ENCODE data around the gene ARID5B. TPM values are rescaled to one million over a fixed set of nuclear protein-coding genes. Genes with fewer than 3 reads are reported as not detected.

The ARID5B gene
- total RNA-seq, 1 experiment from 2014 or later: 0.04 TPM

DNA sequence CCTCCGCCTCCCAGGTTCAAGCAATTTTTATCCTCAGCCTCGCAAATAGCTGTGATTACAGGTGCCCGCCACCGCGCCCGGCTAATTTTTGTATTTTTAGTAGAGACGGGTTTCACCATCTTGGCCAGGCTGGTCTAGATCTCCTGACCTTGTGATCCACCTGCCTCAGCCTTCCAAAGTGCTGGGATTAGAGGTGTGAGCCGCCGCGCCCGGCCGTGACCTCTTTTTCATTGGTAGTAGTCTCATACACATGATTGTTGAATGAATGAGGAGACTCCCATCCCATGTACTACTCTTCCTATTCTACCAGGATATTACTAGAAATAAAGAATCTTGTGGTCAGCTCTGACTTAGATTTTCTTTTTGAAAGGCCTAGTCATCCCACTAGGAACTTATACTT lies 56.8 kb downstream of the ARID5B start:
- H3K36me3 Mint-ChIP-seq (ENCODE audit: insufficient read depth in 1 of 3, low read depth in 3 of 3): no peaks in the 10 kb centered on the region; a peak in 1 of 7 replicates
- Histone ChIP-seq H2BK5ac (ENCODE audit: insufficient read length, low read length) (no peak overlapping the region), H3T11ph (ENCODE audit: low read length) (no peak overlapping the region), H4K8ac (replicated peaks; ENCODE audit: insufficient read length, low read depth, low read length) (no peak overlapping the region), H2BK120ac (ENCODE audit: low read depth, low read length, poor library complexity, severe bottlenecking) (no peak overlapping the region), H3K23me2 (ENCODE audit: insufficient read length, low read depth, low read length, poor library complexity, severe bottlenecking) (no peaks in the 10 kb centered on the region), H4K5ac (ENCODE audit: insufficient read length, low read depth, low read length) (no peak overlapping the region), H3K56ac (ENCODE audit: insufficient read length, low read depth, low read length) (no peak overlapping the region), H2BK20ac (ENCODE audit: low read depth, low read length, poor library complexity, severe bottlenecking) (no peak overlapping the region), H3K9ac (ENCODE audit: extremely low read depth, insufficient read length, low read length) (no peak overlapping the region), H3K27me3 (ENCODE audit: insufficient read depth, low read length) (no peaks in the 10 kb centered on the region), H3K18ac (ENCODE audit: insufficient read length, low read depth, low read length) (no peak overlapping the region), H4K20me1 (ENCODE audit: control insufficient read depth, insufficient read depth, insufficient read length) (no peaks in the 10 kb centered on the region), H3K4me2 (ENCODE audit: insufficient read depth, insufficient read length, low read length) (no peak overlapping the region), H3K23ac (ENCODE audit: insufficient read length, low read depth, low read length) (no peak overlapping the region), H3K14ac (ENCODE audit: insufficient read depth, low read length) (no peak overlapping the region), H4K91ac (ENCODE audit: insufficient read length, low read depth, low read length) (no peak overlapping the region), H3K79me2 (ENCODE audit: insufficient read depth, low read length) (no peaks in the 10 kb centered on the region), H2AFZ (ENCODE audit: low read length) (no peak overlapping the region), H2BK12ac (ENCODE audit: insufficient read length, low read depth, low read length) (no peak overlapping the region), H2AK5ac (ENCODE audit: insufficient read length, low read length) (no peak overlapping the region), H2BK15ac (ENCODE audit: low read depth, low read length) (no peak overlapping the region), H3K4ac (ENCODE audit: low read depth, low read length) (no peak overlapping the region), H3K4me1 (ENCODE audit: insufficient read depth, low read length) (no peaks in the 10 kb centered on the region), H3K9me3 (ENCODE audit: control insufficient read depth, low read depth, low read length) (no peaks in the 10 kb centered on the region), H3K79me1 (ENCODE audit: insufficient read depth, low read depth, low read length, poor library complexity, severe bottlenecking) (no peaks in the 10 kb centered on the region), H3K27ac (ENCODE audit: insufficient read length, low read depth, low read length) (no peak overlapping the region)
- no peak overlapping the region for H3K27ac Mint-ChIP-seq
- WGBS (ENCODE audit: extremely low coverage, insufficient read length, low lambda C conversion rate): no CpG with 5 or more reads among the region's 12 CpGs
- DNase-seq: no peak
- H3K4me1 Mint-ChIP-seq: no peaks in the 10 kb centered on the region
- H3K9me3 Mint-ChIP-seq: no peaks in the 10 kb centered on the region
- H3K27me3 Mint-ChIP-seq (ENCODE audit: low read depth): peaks cover 1% of the 10 kb centered on the region; the same call in 1 of the 2 replicates
- no peak overlapping the region for H3K4me3 Mint-ChIP-seq
- TF ChIP-seq, protein P1, sequence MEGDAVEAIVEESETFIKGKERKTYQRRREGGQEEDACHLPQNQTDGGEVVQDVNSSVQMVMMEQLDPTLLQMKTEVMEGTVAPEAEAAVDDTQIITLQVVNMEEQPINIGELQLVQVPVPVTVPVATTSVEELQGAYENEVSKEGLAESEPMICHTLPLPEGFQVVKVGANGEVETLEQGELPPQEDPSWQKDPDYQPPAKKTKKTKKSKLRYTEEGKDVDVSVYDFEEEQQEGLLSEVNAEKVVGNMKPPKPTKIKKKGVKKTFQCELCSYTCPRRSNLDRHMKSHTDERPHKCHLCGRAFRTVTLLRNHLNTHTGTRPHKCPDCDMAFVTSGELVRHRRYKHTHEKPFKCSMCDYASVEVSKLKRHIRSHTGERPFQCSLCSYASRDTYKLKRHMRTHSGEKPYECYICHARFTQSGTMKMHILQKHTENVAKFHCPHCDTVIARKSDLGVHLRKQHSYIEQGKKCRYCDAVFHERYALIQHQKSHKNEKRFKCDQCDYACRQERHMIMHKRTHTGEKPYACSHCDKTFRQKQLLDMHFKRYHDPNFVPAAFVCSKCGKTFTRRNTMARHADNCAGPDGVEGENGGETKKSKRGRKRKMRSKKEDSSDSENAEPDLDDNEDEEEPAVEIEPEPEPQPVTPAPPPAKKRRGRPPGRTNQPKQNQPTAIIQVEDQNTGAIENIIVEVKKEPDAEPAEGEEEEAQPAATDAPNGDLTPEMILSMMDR (conservative IDR thresholded peaks at IDR 0.05): no peak
